ENCODE results near the gene FAM216A. TPM values are rescaled to one million over a fixed set of nuclear protein-coding genes. Genes with fewer than 3 reads are reported as not detected.

FAM216A gene
- total and polyA plus RNA-seq, 8 donors = 3.9 to 21.3 (median 16.5) TPM

- intact Hi-C loops (cut with DNase I) = no loop called here
- H3K27ac ChIP-seq = no peak overlapping the region
- H3K9me3 ChIP-seq = no peaks in the 10 kb centered on the region
- H3K4me3 ChIP-seq = no peak overlapping the region
- no peak for DNase-seq
- H3K36me3 ChIP-seq = peaks cover 0 to 73% of the 10 kb centered on the region in 2 donors
- H3K27me3 ChIP-seq = no peaks in the 10 kb centered on the region
- TF ChIP-seq CTCF (IDR thresholded peaks at IDR 0.05) = no peak
- ATAC-seq = no peak
- peaks cover 0 to 20% of the 10 kb centered on the region in 2 donors for H3K4me1 ChIP-seq
These were observed 66.2 kb downstream of the FAM216A start for GRCh38 chr12:110534811-110535210.

GRCh38 chr12:110536834-110537604 lies 68.4 kb downstream of the FAM216A start:
- H3K4me1 ChIP-seq = peaks cover 0 to 20% of the 10 kb centered on the region in 2 donors
- no peak for DNase-seq
- TF ChIP-seq CTCF (IDR thresholded peaks at IDR 0.05) = no peak
- no peaks in the 10 kb centered on the region for H3K9me3 ChIP-seq
- no peaks in the 10 kb centered on the region for H3K27me3 ChIP-seq
- intact Hi-C loops (cut with DNase I) = no loop called here
- H3K27ac ChIP-seq = peak overlapping the region in 1 of 2 donors; percentile 37
- H3K36me3 ChIP-seq = peaks cover 0 to 68% of the 10 kb centered on the region in 2 donors
- no peak overlapping the region for H3K4me3 ChIP-seq
- ATAC-seq = peak; percentile 11

- peaks cover 0 to 67% of the 10 kb centered on the region in 2 donors for H3K36me3 ChIP-seq
- H3K27me3 ChIP-seq = no peaks in the 10 kb centered on the region
- H3K4me3 ChIP-seq = no peak overlapping the region
- peaks cover 3 to 23% of the 10 kb centered on the region in 2 donors for H3K4me1 ChIP-seq
- intact Hi-C loops (cut with DNase I) = no loop called here
- H3K9me3 ChIP-seq = no peaks in the 10 kb centered on the region
- no peak for DNase-seq
- ATAC-seq = peak; percentile 72
- H3K27ac ChIP-seq = peak overlapping the region in 1 of 2 donors; percentile 37
- no peak for TF ChIP-seq CTCF (IDR thresholded peaks at IDR 0.05)
These were observed 69.2 kb downstream of the FAM216A start for GRCh38 chr12:110537605-110538409.

GRCh38 chr12:110538869-110539622 lies 70.4 kb downstream of the FAM216A start:
- DNase-seq (no peak), ATAC-seq (peak; percentile 15)
- Histone ChIP-seq H3K36me3 (peaks cover 0 to 61% of the 10 kb centered on the region in 2 donors), H3K4me3 (no peak overlapping the region), H3K4me1 (peaks cover 13 to 31% of the 10 kb centered on the region in 2 donors), H3K27me3 (no peaks in the 10 kb centered on the region), H3K27ac (no peak overlapping the region), H3K9me3 (no peaks in the 10 kb centered on the region)
- no peak for TF ChIP-seq CTCF (IDR thresholded peaks at IDR 0.05)
- intact Hi-C loops (cut with DNase I) = no loop called here

Other genes starting within 250 kb of the FAM216A start
- gene ATP2A2, start 187.6 kb upstream of the FAM216A start, total RNA-seq = 100 to 1,000 TPM; 204 to 258 TPM
- 100 to 1,000 TPM; 118 to 151 (median 133) TPM for gene ATP2A2, start 187.6 kb upstream of the FAM216A start, polyA plus RNA-seq (ENCODE audit: insufficient read length in 6 of 6)
- gene ANAPC7, start 65.1 kb upstream of the FAM216A start, total RNA-seq = 10 to 100 TPM; 48.6 to 49.8 TPM
- 10 to 100 TPM; 72.5 to 94.6 (median 88.1) TPM for gene ANAPC7, start 65.1 kb upstream of the FAM216A start, polyA plus RNA-seq (ENCODE audit: insufficient read length in 6 of 6)
- gene ARPC3, start 18.5 kb upstream of the FAM216A start, total RNA-seq = 100 to 1,000 TPM; 239 to 273 TPM
- gene ARPC3, start 18.5 kb upstream of the FAM216A start, polyA plus RNA-seq (ENCODE audit: insufficient read length in 6 of 6) = 100 to 1,000 TPM; 190 to 218 (median 204) TPM
- 10 to 100 TPM; 29.5 to 32.2 TPM for gene GPN3, start 588 bp upstream of the FAM216A start, total RNA-seq
- gene GPN3, start 588 bp upstream of the FAM216A start, polyA plus RNA-seq (ENCODE audit: insufficient read length in 6 of 6) = 10 to 100 TPM; 26.6 to 36.8 (median 28.2) TPM
- 100 to 1,000 TPM in 1 of 2 donors, 10 to 100 TPM in 1; 91.7 to 115 TPM for gene VPS29, start 33.3 kb downstream of the FAM216A start, total RNA-seq
- 100 to 1,000 TPM; 131 to 151 (median 139) TPM for gene VPS29, start 33.3 kb downstream of the FAM216A start, polyA plus RNA-seq (ENCODE audit: insufficient read length in 6 of 6)
- 1 to 10 TPM in 1 of 2 donors, under 1 TPM in 1; 0.55 to 1.3 TPM for gene RAD9B, start 33.5 kb downstream of the FAM216A start, total RNA-seq
- gene RAD9B, start 33.5 kb downstream of the FAM216A start, polyA plus RNA-seq (ENCODE audit: insufficient read length in 6 of 6) = 1 to 10 TPM; 1.4 to 1.8 (median 1.7) TPM
- 10 to 100 TPM; 22.3 to 24.2 TPM for gene PPTC7, start 114.5 kb downstream of the FAM216A start, total RNA-seq
- 10 to 100 TPM; 13.3 to 17.0 (median 14.7) TPM for gene PPTC7, start 114.5 kb downstream of the FAM216A start, polyA plus RNA-seq (ENCODE audit: insufficient read length in 6 of 6)
- 10 to 100 TPM; 34.1 to 44.5 TPM for gene TCTN1, start 145.3 kb downstream of the FAM216A start, total RNA-seq
- gene TCTN1, start 145.3 kb downstream of the FAM216A start, polyA plus RNA-seq (ENCODE audit: insufficient read length in 6 of 6) = 10 to 100 TPM; 64.0 to 84.3 (median 76.9) TPM
- 10 to 100 TPM; 10.7 to 12.4 TPM for gene HVCN1, start 220.3 kb downstream of the FAM216A start, total RNA-seq
- 10 to 100 TPM; 15.5 to 19.3 (median 17.8) TPM for gene HVCN1, start 220.3 kb downstream of the FAM216A start, polyA plus RNA-seq (ENCODE audit: insufficient read length in 6 of 6)

All from left lung (tissue), 10 donors.